Endometrial microvascular endothelial cells (primary cell): Measurements from ENCODE around the gene PARD3. TPM values are rescaled to one million over a fixed set of nuclear protein-coding genes. Genes with fewer than 3 reads are reported as not detected.
"Not testable (repeated sequence)": the region's sequence is repeated elsewhere in the genome, so short reads cannot be mapped to it uniquely, and the experiment has no call there.

ENCODE experiments used
- in situ Hi-C: cut with HindIII; loops from 2 replicates; pipeline ENCODE4 v1.10.0; 2017; ENCODE audit warnings: low sequenced_read_pairs, low pct_unique_long_range_greater_than_20kb; ENCODE audit errors: inconsistent ontology term
- total RNA-seq: library from RNA; depleted of rRNA; stranded (reverse); fragments of >200 nt; gene quantifications from one replicate; pipeline ENCODE4 v1.2.3, GENCODE V29; 2015; ENCODE audit errors: inconsistent ontology term

Gene PARD3
- total RNA-seq, 1 donor from 2014 or later: 21.5 TPM

- in situ Hi-C loops: no loop called here
Observed at GRCh38 chr10:34423673-34424625, 391.1 kb downstream of the PARD3 start.

DNA sequence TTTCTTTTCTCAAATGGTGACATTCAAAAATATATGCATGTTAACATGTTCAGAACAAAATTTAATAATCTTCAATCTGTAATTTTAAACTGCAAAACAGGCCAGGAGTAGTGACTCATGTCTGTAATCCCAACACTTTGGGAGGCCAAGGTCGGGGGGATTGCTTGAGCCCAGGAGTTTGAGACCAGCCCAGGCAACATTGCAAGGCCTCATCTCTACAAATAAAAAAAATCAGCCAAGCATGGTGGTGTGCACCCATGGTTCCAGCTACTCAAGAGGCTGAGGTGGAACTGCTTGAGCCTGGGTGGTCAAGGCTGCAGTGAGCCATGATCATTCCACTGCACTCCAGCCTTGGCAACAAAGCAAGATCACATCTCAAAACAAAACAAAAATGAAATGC is 394.3 kb downstream of the PARD3 start:
- in situ Hi-C loops: no loop called here

DNA sequence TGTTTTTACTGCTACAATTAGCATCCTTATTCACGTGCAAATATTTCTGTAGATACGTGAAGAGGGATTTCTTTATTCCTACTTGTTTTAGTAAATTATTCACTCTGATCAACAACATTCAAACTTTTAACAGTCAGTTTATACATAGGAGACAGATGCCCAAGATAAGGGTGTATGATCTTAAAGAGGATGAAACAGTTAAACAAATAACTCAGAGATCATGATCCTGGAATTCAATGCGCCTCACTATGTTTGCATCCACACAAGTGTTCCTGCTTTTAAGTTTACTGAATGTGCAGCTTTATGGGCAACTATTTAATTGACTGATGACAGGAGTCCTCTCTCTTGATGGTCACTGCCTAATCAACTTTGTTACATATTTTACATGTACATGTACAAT is 394.8 kb downstream of the PARD3 start:
- in situ Hi-C loops: no loop called here

DNA sequence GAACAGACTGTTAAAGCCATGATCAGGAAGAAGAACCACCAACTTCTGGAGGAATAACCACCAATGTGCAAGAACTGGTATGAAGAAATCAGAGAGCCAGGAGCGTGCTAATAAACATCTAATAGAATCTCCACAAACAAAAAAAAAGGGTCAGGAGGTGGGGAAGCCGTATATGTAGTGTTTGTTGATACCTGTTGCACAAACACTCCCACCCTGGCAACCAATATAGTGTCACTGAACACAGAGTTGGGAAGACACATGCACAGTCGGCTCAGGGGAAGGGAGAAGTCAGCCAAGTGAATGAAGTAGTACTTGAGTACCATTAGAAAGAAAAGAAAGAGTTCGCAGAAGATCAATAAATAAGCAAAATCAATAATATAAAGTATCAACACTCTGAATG is 400.1 kb downstream of the PARD3 start:
- in situ Hi-C loops: no loop called here

DNA sequence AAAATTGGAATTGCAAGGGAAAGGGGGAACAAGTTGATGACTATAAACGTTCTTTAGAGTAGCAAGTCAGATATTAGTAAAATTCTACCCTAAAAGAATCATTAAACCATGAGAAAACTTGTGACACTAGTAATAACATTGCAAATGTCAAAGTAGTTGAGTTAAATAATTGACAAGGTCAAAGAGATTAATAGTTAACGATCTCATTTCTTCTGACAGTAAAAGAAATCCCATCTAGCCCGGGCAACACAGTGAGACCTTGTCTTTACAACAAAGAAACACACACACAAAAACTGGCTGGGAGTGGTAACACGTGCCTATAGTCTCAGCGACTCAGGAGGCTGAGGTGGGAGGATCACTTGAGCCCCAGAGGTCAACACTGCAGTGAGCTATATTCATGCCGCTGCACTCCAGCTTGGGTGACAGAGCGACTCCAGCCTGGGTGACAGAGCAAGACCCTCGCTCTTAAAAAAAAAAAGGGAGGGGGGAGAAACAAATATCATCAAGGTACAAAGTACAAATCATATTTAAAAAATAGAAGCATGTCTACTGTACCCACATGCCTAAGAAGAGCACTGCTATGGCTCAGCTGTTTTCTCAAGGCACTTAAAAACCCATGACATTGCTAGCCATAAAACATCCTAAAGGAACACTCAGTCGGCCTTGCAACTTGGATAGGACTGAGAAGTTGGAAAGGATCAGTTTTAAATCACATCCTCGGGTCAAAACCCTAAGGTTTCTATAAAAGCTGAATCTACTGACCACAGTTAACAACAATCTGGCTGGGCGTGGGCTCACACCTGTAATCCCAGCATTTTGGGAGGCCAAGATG is 401.1 kb downstream of the PARD3 start:
- in situ Hi-C loops: no loop called here

DNA sequence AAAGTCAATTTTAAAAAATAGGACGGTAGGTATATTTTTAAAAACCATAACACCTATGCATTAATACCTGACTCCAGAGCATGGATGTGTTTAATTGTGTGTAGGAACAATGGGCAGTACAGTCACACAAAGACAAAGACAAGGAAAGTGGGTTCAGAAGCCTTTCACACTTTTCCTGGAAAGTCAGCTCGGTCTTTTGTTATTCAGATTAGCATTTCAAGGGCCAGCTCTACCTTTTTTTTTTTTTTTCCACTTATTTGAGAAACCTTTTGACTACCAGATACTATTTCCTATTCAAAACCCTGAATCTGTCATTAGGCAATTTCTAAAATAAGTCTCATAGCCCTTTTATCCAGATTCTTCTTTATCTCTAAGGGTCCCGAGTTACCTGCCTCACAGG is 401.9 kb downstream of the PARD3 start:
- in situ Hi-C loops: no loop called here

GRCh38 chr10:34408956-34409355 is 406.1 kb downstream of the PARD3 start:
- in situ Hi-C loops: no loop called here

DNA sequence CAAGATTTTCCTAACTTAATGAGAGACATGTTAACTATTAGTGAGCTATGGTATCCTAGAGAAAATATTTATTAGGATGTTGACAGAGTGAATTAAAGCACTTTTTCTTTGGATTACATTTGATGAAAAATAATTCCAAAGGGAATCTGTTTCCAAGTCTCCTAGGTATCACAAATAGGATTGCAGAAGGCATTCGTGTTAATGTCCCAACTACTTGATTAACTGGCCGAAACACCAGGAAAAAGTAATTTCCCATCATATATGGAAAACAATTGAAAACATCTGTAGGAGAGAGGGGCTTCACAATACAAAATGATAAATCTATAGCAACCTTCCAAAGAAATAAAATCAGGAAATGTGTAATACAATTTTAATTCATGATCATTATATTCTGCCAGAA is 406.7 kb downstream of the PARD3 start:
- in situ Hi-C loops: no loop called here

- in situ Hi-C loops: no loop called here
Observed at GRCh38 chr10:34407324-34407805, 407.7 kb downstream of the PARD3 start.

GRCh38 chr10:34406463-34407323 is 408.4 kb downstream of the PARD3 start:
- in situ Hi-C loops: no loop called here

DNA sequence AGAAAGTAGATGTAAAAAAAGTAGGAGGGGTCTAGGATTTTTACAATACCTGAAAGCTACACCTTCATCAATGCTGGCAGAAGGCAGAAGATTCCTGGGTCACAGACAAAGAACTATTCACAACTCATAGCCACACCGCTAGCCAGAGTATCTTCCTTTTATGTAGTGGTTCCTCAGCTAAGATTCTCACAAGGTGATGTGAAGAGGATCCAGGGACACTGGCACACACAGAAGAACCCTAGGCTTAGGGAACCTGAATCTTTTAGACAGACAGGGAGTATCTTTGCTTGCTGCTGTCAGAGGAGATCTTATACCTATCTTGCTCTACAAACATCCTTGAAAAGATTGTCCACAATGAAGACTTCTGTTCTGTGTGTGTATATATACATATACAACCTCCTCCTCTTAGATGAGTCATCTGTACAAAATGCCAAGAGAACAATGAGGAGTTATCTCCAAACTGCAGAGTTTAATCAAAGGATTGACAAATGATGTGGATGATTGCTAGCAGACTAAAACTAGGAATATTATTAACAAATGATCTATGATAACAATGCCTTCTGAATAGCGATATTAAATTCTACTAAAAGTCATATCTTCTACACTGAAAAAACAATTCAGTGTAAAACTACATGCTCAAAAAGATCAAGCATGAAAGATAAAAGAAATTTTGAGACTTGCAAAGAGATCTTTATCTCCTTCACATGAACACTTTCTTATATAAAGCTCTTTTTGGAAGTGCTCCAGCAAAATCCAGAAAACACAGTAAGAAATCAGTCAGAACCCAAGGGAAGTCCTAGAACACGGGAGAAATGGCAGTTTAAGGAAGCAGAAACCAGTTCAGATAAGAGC is 409.3 kb downstream of the PARD3 start:
- in situ Hi-C loops: no loop called here

DNA sequence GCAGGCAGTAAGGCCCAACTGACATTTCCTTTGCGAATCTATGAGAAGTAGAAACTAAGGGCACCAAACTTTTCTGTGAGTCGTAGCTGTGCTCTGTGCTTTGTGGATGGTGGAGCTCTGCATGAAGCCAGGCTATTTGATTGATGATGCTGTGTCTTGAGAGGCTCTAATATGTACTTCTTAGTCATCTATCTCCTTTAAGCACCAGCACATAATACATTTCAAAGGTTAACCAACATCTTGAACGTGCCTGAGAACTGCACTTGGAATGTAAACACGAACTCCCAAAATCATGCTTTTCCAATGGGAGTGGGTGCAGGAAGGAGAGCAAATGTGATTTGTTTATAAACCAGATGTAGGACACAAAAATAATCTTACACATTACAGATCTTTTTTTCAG is 411.6 kb downstream of the PARD3 start:
- in situ Hi-C loops: no loop called here

DNA sequence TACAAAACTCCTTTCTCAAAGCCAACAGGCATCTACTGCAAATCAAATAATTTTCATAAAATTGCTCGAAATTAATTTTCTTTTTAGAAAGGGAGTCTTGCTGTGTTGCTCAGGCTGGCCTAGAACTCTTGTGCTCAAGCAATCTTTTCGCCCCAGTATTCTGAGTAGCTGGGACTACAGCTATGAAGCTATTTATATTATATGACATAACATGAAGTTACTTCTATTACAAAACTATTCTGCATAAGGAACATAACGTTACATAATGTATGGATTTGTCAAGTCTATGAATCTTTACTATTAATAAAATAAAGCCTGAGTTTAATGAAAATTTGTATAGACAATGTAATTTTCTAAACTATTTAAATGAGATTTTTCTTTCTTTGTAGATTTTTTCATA is 415.0 kb downstream of the PARD3 start:
- in situ Hi-C loops: no loop called here

- in situ Hi-C loops: no loop called here
Observed at GRCh38 chr10:34399013-34399412, 416.1 kb downstream of the PARD3 start.

DNA sequence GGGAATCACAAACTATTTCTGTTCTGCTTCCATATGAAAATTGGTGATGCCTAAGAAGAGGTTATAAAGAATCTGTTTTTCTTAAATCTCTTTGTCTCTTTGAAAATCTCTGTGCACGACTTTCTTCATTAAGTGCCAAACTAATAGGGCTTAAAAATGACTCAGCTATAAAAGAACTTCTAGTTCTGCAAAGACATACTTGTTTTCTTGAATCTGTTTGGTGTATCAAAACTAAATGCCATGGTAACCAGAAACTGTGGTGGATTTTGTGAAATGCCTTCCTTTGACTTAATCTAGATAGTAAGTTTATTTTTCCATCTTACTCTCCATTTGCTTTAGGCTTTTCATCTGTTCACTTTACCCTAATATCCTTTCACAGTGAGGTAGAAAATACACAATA is 417.8 kb downstream of the PARD3 start:
- in situ Hi-C loops: no loop called here

DNA sequence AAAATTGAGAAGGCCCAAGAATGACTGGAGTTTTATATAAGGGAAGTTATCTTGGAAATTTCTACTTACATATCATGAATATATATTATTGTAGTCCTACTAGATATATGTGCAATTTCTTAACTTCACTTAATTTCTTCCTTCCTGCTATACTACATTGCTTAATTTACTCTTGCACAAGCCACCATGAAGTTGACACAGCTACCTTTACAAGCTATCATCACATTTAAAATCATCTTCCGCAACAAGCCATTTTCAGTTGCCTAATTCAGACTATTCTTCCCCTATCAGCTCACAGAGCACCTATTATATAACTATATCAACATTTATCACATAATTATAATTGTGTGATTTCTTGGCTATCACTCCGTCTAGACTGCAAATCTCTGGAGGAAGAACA is 418.4 kb downstream of the PARD3 start:
- in situ Hi-C loops: no loop called here

DNA sequence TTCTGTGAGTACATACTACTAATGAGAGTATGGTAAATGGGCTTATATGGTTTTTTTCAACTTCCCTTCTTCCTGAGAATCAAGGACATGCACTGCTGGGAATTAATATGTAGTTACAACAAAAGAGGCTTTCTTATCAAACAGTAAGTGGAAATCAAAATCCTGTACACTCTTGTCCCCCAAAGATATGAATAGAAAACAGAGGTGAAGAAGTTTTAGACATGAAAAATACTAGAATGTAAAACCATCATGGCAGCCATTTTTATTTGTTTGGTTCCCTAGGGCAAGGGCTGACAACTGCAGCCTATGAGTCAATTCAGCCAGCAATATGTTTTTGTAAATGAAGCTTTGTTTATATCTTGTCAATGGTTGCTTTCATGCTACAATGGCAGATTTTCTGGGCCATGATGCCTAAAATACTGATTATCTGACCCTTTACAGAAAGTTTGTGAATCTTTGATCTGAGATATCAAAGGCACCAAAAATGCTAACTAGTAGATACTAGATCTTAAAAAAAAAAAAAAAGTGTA is 422.4 kb downstream of the PARD3 start:
- in situ Hi-C loops: no loop called here

DNA sequence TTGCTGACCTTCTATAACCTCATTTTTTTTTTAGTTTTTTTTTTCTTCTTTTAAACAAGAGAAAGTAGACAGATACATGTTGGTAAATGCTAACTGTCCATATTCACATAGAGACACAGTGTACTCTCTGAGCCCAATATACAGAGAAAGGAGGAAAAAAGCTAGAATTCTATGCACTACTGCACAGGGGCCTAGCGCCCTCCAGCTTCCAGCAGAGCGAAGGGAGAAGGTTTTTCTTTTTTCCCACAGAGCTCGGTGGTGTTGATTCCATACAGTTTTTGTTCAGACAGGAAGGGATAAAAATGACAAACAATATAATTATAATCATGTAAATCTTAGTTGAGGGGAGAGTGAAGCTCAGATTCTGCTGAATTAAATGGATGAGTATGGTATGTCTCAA is 423.9 kb downstream of the PARD3 start:
- in situ Hi-C loops: not testable (repeated sequence)
